Activated T-cell treated with anti-CD3 and anti-CD28 coated beads, Interleukin-2, amount 50 U/mL, for 72 hours (primary cell): ENCODE measurements around the gene PCDHGC5. TPM values are rescaled to one million over a fixed set of nuclear protein-coding genes. Genes with fewer than 3 reads are reported as not detected.

ENCODE experiments used
- ATAC-seq, 2 donors: fragments of 150-1000 bp; cut with Tn5 transposase; replicated peaks in 1 of 2; 2 replicates each; pipeline ENCODE4 v1.10.0; 2021; ENCODE audit warnings: moderate library complexity in 2 of 2, mild to moderate bottlenecking in 1 of 2
- DNase-seq, 2 donors: peaks; one replicate each; pipeline ENCODE4 v3.0.0; 2021 to 2022; ENCODE audit warnings: mixed read lengths in 1 of 2
- H3K27ac Mint-ChIP-seq: one replicate; pipeline ENCODE4 v1.8.0; 2022; ENCODE audit warnings: mild to moderate bottlenecking, moderate library complexity, mixed read lengths
- H3K27me3 Mint-ChIP-seq: one replicate; pipeline ENCODE4 v1.8.0; 2022; ENCODE audit warnings: low read depth, mixed read lengths
- H3K36me3 Mint-ChIP-seq, 2 donors: one replicate each; pipeline ENCODE4 v1.8.0; 2022; ENCODE audit warnings: mixed read lengths in 2 of 2, mild to moderate bottlenecking in 1 of 2; ENCODE audit not compliant: insufficient read depth in 2 of 2
- H3K4me1 Mint-ChIP-seq: one replicate; pipeline ENCODE4 v1.8.0; 2022; ENCODE audit warnings: low read depth, mixed read lengths
- H3K4me3 Mint-ChIP-seq, 2 donors: one replicate each; pipeline ENCODE4 v1.8.0; 2022; ENCODE audit warnings: mild to moderate bottlenecking in 2 of 2, mixed read lengths in 2 of 2, moderate library complexity in 2 of 2
- H3K9me3 Mint-ChIP-seq, 2 donors: one replicate each; pipeline ENCODE4 v1.8.0; 2022; ENCODE audit warnings: mixed read lengths in 2 of 2
- total RNA-seq, 2 donors: library from RNA; stranded (reverse); gene quantifications; one replicate each; pipeline ENCODE4 v1.2.3, GENCODE V29; 2022

Gene PCDHGC5
- total RNA-seq, 2 donors from 2014 or later = not detected

DNA sequence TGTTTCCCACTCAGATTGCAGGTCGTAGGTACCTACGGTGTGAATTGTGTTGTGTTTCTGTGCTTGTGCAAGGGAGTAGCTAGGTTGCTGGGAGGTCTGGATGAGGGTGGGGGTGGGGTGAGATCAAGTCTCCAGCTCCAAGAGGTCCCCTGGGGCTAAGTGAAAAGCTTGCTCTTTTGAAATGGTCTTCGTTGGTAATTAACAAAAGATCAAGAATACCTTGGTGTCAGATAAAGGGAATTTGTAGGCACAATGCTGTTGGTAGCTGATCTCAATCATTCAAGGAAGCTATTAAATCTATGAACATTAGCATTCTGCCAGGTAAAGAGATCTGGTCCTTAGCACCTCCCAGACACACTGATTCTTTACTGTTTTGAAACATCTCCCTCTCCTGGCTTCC, 5.0 kb upstream of the PCDHGC5 start:
- no peak for DNase-seq
- ATAC-seq = no peak
- no peak overlapping the region for H3K27ac Mint-ChIP-seq

DNA sequence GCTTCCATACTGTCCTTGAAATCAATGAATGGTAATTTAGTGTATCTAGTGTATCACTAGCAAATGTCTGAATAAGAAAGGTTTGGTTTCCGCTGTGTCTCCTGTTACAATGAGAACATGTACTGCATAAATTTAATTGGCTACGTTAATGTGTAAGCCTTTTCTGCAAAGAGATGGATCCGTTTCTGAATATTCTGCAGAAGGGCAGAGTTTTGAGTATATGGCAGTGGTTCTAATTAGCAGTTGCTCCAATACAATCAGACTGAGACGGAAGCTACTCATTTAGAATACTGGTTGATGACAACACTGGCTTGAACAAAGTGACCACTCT, 4.6 kb upstream of the PCDHGC5 start:
- Mint-ChIP-seq H3K36me3 (peaks cover 2% of the 10 kb centered on the region in 2 donors), H3K27ac (no peak overlapping the region), H3K4me3 (peak overlapping the region; percentile 11 to 69), H3K27me3 (peaks cover 72% of the 10 kb centered on the region), H3K4me1 (peaks cover 6% of the 10 kb centered on the region), H3K9me3 (no peaks in the 10 kb centered on the region)
- ATAC-seq (no peak), DNase-seq (no peak)

More for the DNA sequence above, 5.0 kb upstream of the PCDHGC5 start:
- Mint-ChIP-seq H3K4me1 (peaks cover 6% of the 10 kb centered on the region), H3K4me3 (no peak overlapping the region), H3K36me3 (peaks cover 2% of the 10 kb centered on the region in 2 donors), H3K9me3 (no peaks in the 10 kb centered on the region), H3K27me3 (peaks cover 69% of the 10 kb centered on the region)

DNA sequence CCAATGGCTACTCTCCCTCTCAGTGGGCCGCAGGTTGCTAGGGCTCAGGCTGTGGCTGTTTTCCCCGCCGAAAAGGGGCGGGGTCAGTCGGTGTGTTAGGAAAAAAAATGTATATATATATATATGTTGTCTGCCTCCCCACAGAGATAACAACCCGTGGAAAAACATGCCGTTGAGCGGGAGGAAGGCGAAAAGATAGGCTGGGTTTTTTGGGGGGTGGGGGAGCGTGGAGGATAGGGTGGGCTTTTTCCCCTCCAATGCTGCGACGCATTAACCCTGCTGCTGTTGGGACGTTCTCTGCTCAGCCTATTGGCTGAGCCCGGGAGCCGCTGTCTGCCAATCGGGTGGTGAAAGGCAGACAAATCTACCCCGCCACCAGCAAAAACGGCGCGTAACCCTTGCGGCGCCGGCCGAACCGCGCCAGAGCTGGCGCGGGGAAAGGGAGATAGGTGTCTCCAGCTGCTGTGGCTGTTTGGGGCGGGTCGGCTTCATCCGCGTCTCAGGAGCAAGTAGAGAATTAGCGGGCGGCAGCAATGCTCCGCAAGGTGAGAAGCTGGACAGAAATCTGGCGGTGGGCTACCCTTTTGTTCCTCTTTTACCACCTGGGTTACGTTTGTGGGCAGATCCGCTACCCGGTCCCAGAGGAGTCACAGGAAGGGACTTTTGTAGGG, 4.1 kb upstream of the PCDHGC5 start, which contains the start of gene PCDHGC4:
PCDHGC4 (plus strand) TSS at position 390 of the 671 bp plus-strand sequence; CDS start at position 534, 144 bp downstream.
- H3K9me3 Mint-ChIP-seq = no peaks in the 10 kb centered on the region
- H3K36me3 Mint-ChIP-seq = peaks cover 2% of the 10 kb centered on the region in 2 donors
- peak within 1 kb of the TSS; percentile 11 to 69 for H3K4me3 Mint-ChIP-seq
- peak in 1 of 2 donors; percentile 12 for DNase-seq
- peaks cover 6% of the 10 kb centered on the region for H3K4me1 Mint-ChIP-seq
- H3K27ac Mint-ChIP-seq = no peak within 1 kb of the TSS
- ATAC-seq = peak; percentile 43 to 45
- H3K27me3 Mint-ChIP-seq = peaks cover 71% of the 10 kb centered on the region

DNA sequence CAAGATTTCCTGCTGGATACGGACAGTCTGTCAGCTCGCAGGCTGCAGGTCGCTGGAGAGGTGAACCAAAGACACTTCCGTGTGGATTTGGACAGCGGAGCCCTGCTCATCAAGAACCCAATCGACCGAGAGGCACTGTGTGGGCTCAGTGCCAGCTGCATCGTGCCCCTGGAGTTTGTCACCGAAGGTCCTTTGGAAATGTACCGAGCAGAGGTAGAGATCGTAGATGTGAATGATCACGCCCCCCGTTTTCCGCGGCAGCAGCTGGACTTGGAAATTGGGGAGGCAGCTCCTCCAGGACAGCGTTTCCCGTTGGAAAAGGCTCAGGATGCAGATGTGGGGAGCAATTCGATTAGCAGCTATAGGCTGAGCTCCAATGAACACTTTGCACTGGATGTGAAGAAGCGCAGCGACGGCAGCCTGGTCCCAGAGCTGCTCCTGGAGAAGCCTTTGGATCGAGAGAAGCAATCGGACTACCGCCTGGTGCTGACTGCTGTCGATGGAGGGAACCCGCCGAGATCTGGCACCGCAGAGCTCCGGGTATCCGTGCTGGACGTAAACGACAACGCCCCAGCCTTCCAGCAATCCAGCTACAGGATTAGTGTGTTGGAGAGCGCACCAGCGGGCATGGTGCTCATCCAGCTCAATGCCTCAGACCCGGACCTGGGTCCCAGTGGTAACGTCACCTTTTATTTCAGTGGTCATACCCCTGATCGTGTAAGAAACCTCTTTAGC, 3.4 kb upstream of the PCDHGC5 start:
- H3K27me3 Mint-ChIP-seq = peaks cover 76% of the 10 kb centered on the region
- no peaks in the 10 kb centered on the region for H3K9me3 Mint-ChIP-seq
- ATAC-seq (no peak), DNase-seq (no peak)
- peak overlapping the region; percentile 11 to 69 for H3K4me3 Mint-ChIP-seq
- no peak overlapping the region for H3K27ac Mint-ChIP-seq
- H3K4me1 Mint-ChIP-seq = peaks cover 6% of the 10 kb centered on the region
- peaks cover 2% of the 10 kb centered on the region in 2 donors for H3K36me3 Mint-ChIP-seq

DNA sequence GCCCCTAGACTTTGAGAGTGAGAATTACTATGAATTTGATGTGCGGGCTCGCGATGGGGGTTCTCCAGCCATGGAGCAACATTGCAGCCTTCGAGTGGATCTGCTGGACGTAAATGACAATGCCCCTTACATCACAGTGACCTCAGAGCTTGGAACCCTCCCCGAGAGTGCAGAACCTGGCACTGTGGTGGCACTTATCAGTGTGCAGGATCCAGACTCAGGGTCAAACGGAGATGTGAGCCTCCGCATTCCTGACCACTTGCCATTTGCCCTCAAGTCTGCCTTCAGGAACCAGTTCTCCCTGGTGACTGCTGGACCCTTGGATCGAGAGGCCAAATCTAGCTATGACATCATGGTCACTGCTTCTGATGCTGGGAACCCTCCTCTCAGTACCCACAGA, 2.8 kb upstream of the PCDHGC5 start:
- Mint-ChIP-seq H3K27me3 (peaks cover 82% of the 10 kb centered on the region), H3K36me3 (peaks cover 2 to 4% of the 10 kb centered on the region in 2 donors), H3K4me3 (no peak overlapping the region), H3K27ac (no peak overlapping the region), H3K4me1 (peaks cover 6% of the 10 kb centered on the region), H3K9me3 (no peaks in the 10 kb centered on the region)
- ATAC-seq = no peak
- DNase-seq = no peak

DNA sequence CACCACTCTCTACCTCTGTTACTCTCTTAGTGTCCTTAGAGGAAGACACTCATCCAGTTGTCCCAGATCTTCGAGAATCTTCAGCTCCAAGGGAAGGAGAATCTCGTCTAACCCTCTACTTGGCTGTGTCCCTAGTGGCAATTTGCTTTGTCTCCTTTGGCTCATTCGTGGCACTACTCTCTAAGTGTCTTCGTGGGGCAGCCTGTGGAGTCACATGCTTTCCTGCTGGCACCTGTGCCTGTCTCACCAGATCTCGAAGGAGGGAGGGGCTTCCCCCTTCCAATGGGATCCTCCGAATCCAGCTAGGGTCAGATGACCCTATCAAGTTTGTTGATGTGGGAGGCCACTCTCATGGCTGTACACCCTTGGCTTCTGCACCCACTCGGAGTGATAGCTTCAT, 1.8 kb upstream of the PCDHGC5 start:
- DNase-seq = no peak
- ATAC-seq = no peak
- H3K9me3 Mint-ChIP-seq = no peaks in the 10 kb centered on the region
- H3K4me1 Mint-ChIP-seq = peaks cover 8% of the 10 kb centered on the region
- no peak overlapping the region for H3K4me3 Mint-ChIP-seq
- H3K27ac Mint-ChIP-seq = no peak overlapping the region
- H3K27me3 Mint-ChIP-seq = peaks cover 89% of the 10 kb centered on the region
- H3K36me3 Mint-ChIP-seq = peaks cover 2 to 4% of the 10 kb centered on the region in 2 donors

DNA sequence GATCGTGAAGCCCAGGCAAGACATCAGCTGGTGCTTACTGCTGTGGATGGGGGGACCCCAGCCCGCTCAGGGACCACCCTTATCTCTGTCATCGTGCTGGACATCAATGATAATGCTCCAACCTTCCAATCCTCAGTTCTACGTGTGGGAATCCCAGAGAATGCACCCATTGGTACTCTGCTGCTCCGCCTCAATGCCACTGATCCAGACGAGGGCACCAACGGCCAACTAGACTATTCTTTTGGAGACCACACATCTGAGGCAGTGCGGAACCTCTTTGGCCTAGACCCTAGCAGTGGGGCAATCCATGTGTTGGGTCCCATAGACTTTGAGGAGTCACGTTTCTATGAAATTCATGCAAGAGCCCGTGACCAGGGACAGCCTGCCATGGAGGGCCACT, 960 bp downstream of the PCDHGC5 start:
- Mint-ChIP-seq H3K36me3 (peaks cover 0 to 3% of the 10 kb centered on the region in 2 donors), H3K4me3 (no peak overlapping the region), H3K4me1 (peaks cover 7% of the 10 kb centered on the region), H3K9me3 (no peaks in the 10 kb centered on the region), H3K27me3 (peaks cover 85% of the 10 kb centered on the region), H3K27ac (no peak overlapping the region)
- no peak for ATAC-seq
- DNase-seq = no peak

DNA sequence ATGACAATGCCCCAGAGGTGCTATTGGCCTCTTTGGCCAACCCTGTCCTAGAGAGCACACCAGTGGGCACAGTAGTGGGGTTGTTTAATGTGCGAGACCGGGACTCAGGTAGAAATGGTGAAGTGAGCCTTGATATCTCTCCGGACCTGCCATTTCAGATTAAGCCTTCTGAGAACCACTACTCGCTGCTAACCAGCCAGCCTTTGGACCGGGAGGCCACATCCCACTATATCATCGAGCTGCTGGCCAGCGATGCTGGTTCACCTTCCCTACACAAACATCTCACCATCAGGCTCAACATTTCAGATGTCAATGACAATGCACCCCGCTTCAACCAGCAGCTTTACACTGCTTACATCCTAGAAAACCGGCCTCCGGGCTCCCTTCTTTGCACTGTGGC, 1.4 kb downstream of the PCDHGC5 start:
- Mint-ChIP-seq H3K9me3 (no peaks in the 10 kb centered on the region), H3K36me3 (peaks cover 0 to 3% of the 10 kb centered on the region in 2 donors), H3K4me3 (no peak overlapping the region), H3K27me3 (peaks cover 85% of the 10 kb centered on the region), H3K4me1 (peaks cover 9% of the 10 kb centered on the region), H3K27ac (no peak overlapping the region)
- DNase-seq (no peak), ATAC-seq (no peak)

DNA sequence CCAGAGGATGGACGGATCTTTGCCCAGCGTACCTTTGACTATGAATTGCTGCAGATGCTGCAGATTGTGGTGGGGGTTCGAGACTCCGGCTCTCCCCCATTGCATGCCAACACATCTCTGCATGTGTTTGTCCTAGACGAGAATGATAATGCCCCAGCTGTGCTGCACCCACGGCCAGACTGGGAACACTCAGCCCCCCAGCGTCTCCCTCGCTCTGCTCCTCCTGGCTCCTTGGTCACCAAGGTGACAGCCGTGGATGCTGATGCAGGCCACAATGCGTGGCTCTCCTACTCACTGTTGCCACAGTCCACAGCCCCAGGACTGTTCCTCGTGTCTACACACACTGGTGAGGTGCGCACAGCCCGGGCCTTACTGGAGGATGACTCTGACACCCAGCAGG, 1.9 kb downstream of the PCDHGC5 start:
- Mint-ChIP-seq H3K4me1 (peaks cover 14% of the 10 kb centered on the region), H3K36me3 (peaks cover 0 to 3% of the 10 kb centered on the region in 2 donors), H3K4me3 (no peak overlapping the region), H3K27me3 (peaks cover 85% of the 10 kb centered on the region), H3K27ac (no peak overlapping the region), H3K9me3 (no peaks in the 10 kb centered on the region)
- ATAC-seq = no peak
- no peak for DNase-seq

DNA sequence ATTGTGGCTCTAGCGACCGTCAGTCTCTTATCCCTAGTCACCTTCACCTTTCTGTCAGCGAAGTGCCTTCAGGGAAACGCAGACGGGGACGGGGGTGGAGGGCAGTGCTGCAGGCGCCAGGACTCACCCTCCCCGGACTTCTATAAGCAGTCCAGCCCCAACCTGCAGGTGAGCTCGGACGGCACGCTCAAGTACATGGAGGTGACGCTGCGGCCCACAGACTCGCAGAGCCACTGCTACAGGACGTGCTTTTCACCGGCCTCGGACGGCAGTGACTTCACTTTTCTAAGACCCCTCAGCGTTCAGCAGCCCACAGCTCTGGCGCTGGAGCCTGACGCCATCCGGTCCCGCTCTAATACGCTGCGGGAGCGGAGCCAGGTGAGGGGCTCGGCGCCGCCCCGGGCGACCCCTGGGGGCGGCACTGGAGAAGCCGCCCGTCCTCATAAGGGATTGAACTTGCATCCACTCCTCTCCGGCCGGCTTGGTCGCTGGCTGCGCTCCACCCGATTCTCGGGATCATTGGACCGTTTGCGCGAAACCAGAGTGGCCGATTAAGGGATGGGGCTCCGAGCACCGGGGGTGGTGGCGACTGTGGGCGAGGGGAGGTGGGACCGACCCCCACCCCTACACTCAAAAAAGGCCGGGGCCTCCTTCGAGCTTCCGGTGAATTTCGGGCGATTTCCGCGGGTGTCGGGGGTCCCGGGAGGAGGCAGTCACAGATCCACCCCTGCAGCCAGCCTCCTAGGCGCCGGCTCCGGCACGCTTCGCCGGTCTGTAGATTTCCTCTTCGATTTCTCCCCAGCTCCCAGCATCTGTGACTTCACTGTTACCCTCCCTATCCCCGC, 2.7 kb downstream of the PCDHGC5 start:
- Mint-ChIP-seq H3K4me3 (peak overlapping the region; percentile 68 to 74), H3K36me3 (peaks cover 0 to 3% of the 10 kb centered on the region in 2 donors), H3K27me3 (peaks cover 86% of the 10 kb centered on the region), H3K4me1 (peaks cover 14% of the 10 kb centered on the region), H3K27ac (no peak overlapping the region), H3K9me3 (no peaks in the 10 kb centered on the region)
- ATAC-seq = no peak
- no peak for DNase-seq

DNA sequence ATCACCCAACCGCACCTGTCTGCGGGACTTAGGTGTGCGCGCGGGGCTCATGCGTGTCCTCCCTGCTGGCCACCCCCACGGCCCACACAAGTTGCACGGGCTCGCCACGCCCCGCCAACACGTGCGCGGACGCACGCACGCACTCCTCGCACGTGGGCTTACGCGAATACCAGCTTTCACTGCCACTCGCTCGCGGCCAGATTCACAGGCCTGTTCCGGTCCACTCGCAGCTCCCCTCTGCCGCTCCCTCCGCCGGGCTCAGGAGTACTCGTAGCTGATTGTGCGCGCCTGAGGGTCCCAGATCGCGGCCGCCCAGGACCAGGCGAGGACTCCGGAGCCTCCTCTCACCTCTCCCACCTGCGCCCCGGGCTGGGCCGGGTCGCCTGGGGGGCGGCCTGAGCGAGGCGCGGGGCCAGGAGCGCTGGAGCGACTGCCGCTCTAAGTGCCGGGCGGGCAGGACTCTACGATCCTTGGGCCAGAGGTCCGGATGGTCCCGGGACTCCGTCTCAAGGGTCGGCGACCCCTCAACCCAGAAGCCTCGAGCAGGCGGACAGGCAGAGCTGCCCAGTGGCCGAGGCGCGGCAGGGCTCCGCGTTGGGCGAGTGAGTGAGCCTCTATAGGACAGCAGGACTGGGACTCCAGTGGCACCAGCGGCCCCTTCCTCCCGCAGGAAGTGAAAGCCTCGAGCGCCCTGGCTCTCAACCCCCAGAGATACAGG, 3.4 kb downstream of the PCDHGC5 start:
- DNase-seq (peak; percentile 14 to 18), ATAC-seq (peak; percentile 49 to 51)
- Mint-ChIP-seq H3K27ac (no peak overlapping the region), H3K4me3 (peak overlapping the region; percentile 68 to 74), H3K9me3 (no peaks in the 10 kb centered on the region), H3K4me1 (peaks cover 14% of the 10 kb centered on the region), H3K36me3 (peaks cover 0 to 3% of the 10 kb centered on the region in 2 donors), H3K27me3 (peaks cover 80% of the 10 kb centered on the region)

DNA sequence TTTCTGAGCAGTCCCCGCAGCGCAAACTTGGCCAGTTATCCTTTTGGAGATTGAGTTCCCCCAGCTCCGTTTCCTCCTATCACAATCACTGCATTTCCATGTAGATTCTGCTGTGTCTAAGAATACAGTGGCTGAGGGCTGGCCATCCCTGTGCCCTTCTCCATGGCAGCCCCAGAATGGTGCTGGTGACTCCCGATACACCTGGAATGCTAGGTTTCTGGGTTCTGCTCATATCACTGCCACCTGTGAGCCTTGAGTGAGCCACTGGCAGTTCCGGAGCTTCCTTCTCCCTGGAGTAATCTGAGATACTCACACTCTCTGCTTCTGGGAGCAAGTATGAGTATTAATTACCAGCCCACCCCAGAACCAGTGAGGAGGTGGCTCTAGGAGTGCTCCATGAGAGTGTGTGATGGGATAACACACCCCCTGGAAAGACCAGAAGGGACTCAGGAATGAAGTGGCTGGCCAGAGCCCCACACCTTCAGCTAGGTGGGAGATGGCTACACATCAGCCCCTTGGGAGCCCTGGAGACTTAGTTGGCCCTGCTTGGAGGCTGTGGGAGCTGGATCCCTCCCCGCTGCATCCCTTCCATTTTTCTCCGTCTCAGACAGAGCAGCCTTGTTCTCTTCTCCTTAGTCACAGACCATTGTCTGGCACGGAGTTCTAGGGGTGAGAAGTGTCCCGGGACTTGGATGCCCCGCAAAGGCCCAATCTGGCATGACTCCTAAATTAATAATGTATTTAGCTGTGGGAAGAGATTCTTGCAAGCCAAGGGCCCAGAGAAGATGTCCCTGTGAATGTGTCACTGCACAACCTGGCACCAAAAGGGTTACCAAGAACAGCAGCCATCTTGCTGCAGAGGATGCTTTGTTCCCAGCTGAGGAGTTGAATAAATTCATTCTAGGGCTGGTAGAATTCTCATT, 4.9 kb downstream of the PCDHGC5 start:
- peaks cover 83% of the 10 kb centered on the region for H3K27me3 Mint-ChIP-seq
- H3K36me3 Mint-ChIP-seq = peaks cover 0 to 3% of the 10 kb centered on the region in 2 donors
- no peak for ATAC-seq
- H3K4me3 Mint-ChIP-seq = no peak overlapping the region
- H3K4me1 Mint-ChIP-seq = peaks cover 14% of the 10 kb centered on the region
- DNase-seq = no peak
- H3K27ac Mint-ChIP-seq = no peak overlapping the region
- H3K9me3 Mint-ChIP-seq = no peaks in the 10 kb centered on the region
